Stimulated activated CD4-positive, alpha-beta T cell treated with anti-CD3 and anti-CD28 coated beads, Interleukin-15, amount 100 ng/mL, for 48 hours (primary cell): ENCODE results near the gene SH2B3.
A peak's percentile ranks its signal among the peaks of the same experiment; 100 is the strongest.

Experiments
- DNase-seq, 2 donors: peaks; one replicate each; pipeline ENCODE4 v3.0.0-alpha.2; 2020; ENCODE audit warnings: low read depth in 2 of 2

SH2B3 gene

GRCh38 chr12:111444314-111444924, 38.7 kb downstream of the SH2B3 start:
- no peak for DNase-seq

- peak; percentile 81 to 83 for DNase-seq
Observed at GRCh38 chr12:111444925-111445725, 39.4 kb downstream of the SH2B3 start.

- DNase-seq, result no peak
Observed at GRCh38 chr12:111445726-111446581, 40.2 kb downstream of the SH2B3 start.

GRCh38 chr12:111446631-111447570, 41.2 kb downstream of the SH2B3 start:
- DNase-seq, result no peak

- no peak for DNase-seq
Observed at GRCh38 chr12:111447571-111448265, 42.0 kb downstream of the SH2B3 start.

- no peak for DNase-seq
Observed at GRCh38 chr12:111448266-111448830, 42.6 kb downstream of the SH2B3 start.

GRCh38 chr12:111448846-111449790, 43.4 kb downstream of the SH2B3 start:
- DNase-seq, result no peak

GRCh38 chr12:111450676-111451075, 45.0 kb downstream of the SH2B3 start:
- DNase-seq, result no peak

- DNase-seq, result no peak
Observed at GRCh38 chr12:111451232-111451631, 45.5 kb downstream of the SH2B3 start.

- no peak for DNase-seq
Observed at GRCh38 chr12:111451649-111452129, 46.0 kb downstream of the SH2B3 start.

GRCh38 chr12:111453071-111453989, 47.6 kb downstream of the SH2B3 start:
- no peak for DNase-seq

GRCh38 chr12:111454311-111454710, 48.6 kb downstream of the SH2B3 start:
- no peak for DNase-seq

- DNase-seq, result no peak
Observed at GRCh38 chr12:111454716-111455447, 49.2 kb downstream of the SH2B3 start.

GRCh38 chr12:111455448-111456320, 50.0 kb downstream of the SH2B3 start:
- no peak for DNase-seq

GRCh38 chr12:111457071-111457470, 51.3 kb downstream of the SH2B3 start:
- no peak for DNase-seq

- no peak for DNase-seq
Observed at GRCh38 chr12:111457577-111457976, 51.9 kb downstream of the SH2B3 start.
